Keratinocyte (primary cell): ENCODE measurements around the gene MXD3. TPM values are rescaled to one million over a fixed set of nuclear protein-coding genes. Genes with fewer than 3 reads are reported as not detected.

ENCODE experiments used
- DNase-seq: peaks from one replicate; pipeline ENCODE4 v3.0.0-alpha.2; 2011; ENCODE audit warnings: low read depth, missing footprints, low spot score
- FAIRE-seq: peaks from 2 replicates; lab custom pipeline; 2011; peaks lifted over from hg19 to GRCh38; lab: Jason Lieb, UNC
- H2AFZ ChIP-seq: 2 replicates; pipeline ENCODE4 v1.6.0; 2012; ENCODE audit warnings: low read length, control low read depth, inconsistent platforms; ENCODE audit not compliant: control insufficient read depth
- H3K27ac ChIP-seq: 2 replicates; pipeline ENCODE4 v1.5.1; 2011; ENCODE audit warnings: low read length; ENCODE audit not compliant: control insufficient read depth, insufficient read depth
- H3K27me3 ChIP-seq: 3 replicates; pipeline ENCODE4 v1.6.0; 2011; ENCODE audit warnings: low read length; ENCODE audit not compliant: control insufficient read depth, insufficient read depth; ENCODE audit errors: extremely low read depth
- H3K36me3 ChIP-seq, 2 experiments: 2 replicates in 1 of 2; 3 replicates in 1 of 2; pipeline ENCODE4 v1.5.1; 2011; ENCODE audit warnings: low read length in 2 of 2, mild to moderate bottlenecking in 1 of 2; ENCODE audit not compliant: control insufficient read depth in 2 of 2, insufficient read depth in 2 of 2; ENCODE audit errors: extremely low read depth in 1 of 2
- H3K4me1 ChIP-seq: 3 replicates; pipeline ENCODE4 v1.5.1; 2011; ENCODE audit warnings: low read length; ENCODE audit not compliant: control insufficient read depth, insufficient read depth; ENCODE audit errors: extremely low read depth
- H3K4me2 ChIP-seq: 3 replicates; pipeline ENCODE4 v1.6.0; 2011; ENCODE audit warnings: low read depth, low read length; ENCODE audit not compliant: control insufficient read depth, insufficient read depth; ENCODE audit errors: extremely low read depth
- H3K4me3 ChIP-seq, 3 experiments: fragments of 200-600 bp in 1 of 3; sonication (generic) in 1 of 3; 2 replicates in 2 of 3; 3 replicates in 1 of 3; pipeline ENCODE4 v1.5.1; 2011 to 2016; ENCODE audit warnings: low read length in 3 of 3, mild to moderate bottlenecking in 3 of 3, control low read depth in 2 of 3, inconsistent platforms in 1 of 3, low read depth in 1 of 3, mixed read lengths in 1 of 3, mixed run types in 1 of 3, moderate library complexity in 1 of 3; ENCODE audit not compliant: control insufficient read depth in 2 of 3, insufficient read depth in 2 of 3; ENCODE audit errors: extremely low read depth in 1 of 3
- H3K79me2 ChIP-seq: 2 replicates; pipeline ENCODE4 v1.6.0; 2012; ENCODE audit warnings: low read length; ENCODE audit not compliant: control insufficient read depth, insufficient read depth
- H3K9ac ChIP-seq: 3 replicates; pipeline ENCODE4 v1.6.0; 2011; ENCODE audit warnings: low read length; ENCODE audit not compliant: control insufficient read depth, insufficient read depth; ENCODE audit errors: extremely low read depth
- H3K9me1 ChIP-seq: 3 replicates; pipeline ENCODE4 v1.6.0; 2011; ENCODE audit warnings: low read length; ENCODE audit not compliant: control insufficient read depth, insufficient read depth; ENCODE audit errors: extremely low read depth
- H3K9me3 ChIP-seq: 2 replicates; pipeline ENCODE4 v1.5.1; 2012; ENCODE audit warnings: low read depth, low read length; ENCODE audit not compliant: control insufficient read depth
- H4K20me1 ChIP-seq: 3 replicates; pipeline ENCODE4 v1.6.0; 2011; ENCODE audit warnings: low read length; ENCODE audit not compliant: control insufficient read depth, insufficient read depth; ENCODE audit errors: extremely low read depth
- EZH2 ChIP-seq: IDR thresholded peaks from one replicate; pipeline ENCODE4 v1.6.1; 2012; ENCODE audit warnings: inconsistent platforms, mild to moderate bottlenecking, low read length, moderate library complexity
- dilution Hi-C: fragments of 300-500 bp; cut with MboI; formaldehyde crosslinking; loops from one replicate; pipeline ENCODE4 v1.7.0; 2020; ENCODE audit warnings: low sequenced_read_pairs; ENCODE audit not compliant: extremely low pct_ligation_motif_present
- polyA plus RNA-seq, 5 experiments: library from polyadenylated mRNA; depleted of rRNA in 3 of 5; stranded (reverse) in 3 of 5; stranded (forward) in 1 of 5; unstranded in 1 of 5; fragments of >200 nt; gene quantifications; 1 replicate in 1 of 5; 2 replicates in 3 of 5; 3 replicates in 1 of 5; pipeline versions ENCODE4 v1.2.1 to v1.2.3, GENCODE V29; 2011 to 2012; ENCODE audit warnings: missing spikeins in 2 of 5, low read depth in 1 of 5, low replicate concordance in 1 of 5
- TF ChIP-seq, protein P1 (sequence below), 3 experiments: IDR thresholded peaks in 1 of 3; conservative IDR thresholded peaks in 1 of 3; optimal IDR thresholded peaks in 1 of 3; 2 replicates in 2 of 3; 3 replicates in 1 of 3; pipeline versions ENCODE3 to v1.5.1; 2011; ENCODE audit warnings: low read length in 3 of 3, mild to moderate bottlenecking in 3 of 3, moderate library complexity in 2 of 3, control low read depth in 1 of 3, inconsistent platforms in 1 of 3; ENCODE audit not compliant: insufficient read depth in 2 of 3; ENCODE audit errors: extremely low read depth in 1 of 3

Gene MXD3
- polyA plus RNA-seq, 1 donor (not counting 4 experiments of a cell fraction or from before 2014, with no cell fraction given), result 0.97 TPM

DNA sequence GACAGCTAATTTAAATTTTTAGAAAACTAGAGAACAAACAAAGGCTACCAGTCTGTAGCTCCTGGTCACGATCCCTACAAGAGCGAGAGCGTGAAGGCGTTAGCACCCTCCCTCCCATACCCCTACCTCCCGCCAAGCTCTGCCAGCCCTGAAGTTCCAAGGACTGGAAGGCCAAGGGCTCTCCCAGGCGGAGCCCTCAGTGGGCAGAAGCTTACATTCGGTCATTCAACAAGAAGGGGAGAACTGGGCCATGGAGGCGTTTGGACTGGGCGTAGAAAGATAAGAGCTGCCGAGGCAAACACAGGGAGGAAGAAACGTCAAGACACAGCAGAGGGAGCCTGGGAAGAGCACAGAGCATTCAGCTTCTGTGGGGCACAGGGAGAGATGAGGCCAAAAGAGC, 3.0 kb downstream of the MXD3 start:
- peaks cover 19% of the 10 kb centered on the region for H3K79me2 ChIP-seq
- FAIRE-seq, result no peak
- no peak overlapping the region for H3K27ac ChIP-seq

DNA sequence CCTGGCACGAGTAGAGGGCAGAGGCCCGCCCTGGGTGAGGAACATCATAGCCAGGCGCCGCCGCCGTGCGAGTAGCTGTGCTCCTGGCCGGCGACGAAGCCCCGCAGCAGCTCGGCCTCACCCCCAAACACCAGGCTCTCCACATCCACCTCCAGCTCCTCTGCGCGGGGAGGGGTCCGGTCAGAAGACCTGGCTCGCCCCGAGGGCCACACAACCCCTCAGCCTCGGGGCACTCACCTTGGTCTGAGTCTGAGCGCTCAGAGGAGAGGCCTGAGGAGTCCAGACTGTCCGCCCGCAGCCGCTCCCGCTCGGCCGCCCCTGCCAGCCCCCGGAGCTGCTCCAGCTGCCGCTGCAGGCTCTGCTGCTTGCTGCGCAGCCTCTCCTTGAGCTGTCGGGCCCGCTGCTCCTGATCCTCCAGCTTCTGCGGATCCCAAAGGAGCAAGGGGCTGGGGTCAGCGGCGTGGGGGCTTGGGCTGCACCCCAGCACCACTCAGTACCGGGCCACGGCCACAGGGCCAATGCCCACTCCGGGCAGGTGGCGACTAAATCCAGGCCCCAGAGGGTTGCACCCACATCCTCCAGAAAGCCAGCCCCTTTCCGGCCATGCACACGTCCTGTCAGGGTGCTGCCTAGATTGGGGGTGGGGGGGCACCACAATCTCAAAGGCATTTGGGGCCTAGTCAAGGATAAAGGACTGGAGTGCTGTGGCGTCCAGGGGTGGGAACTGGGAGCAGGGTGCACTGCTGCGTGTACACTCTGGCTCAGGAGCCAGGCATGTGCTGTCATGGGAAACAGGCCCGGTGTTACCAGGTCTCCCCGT, 3.9 kb downstream of the MXD3 start:
- dilution Hi-C loops, result no loop called here
- Histone ChIP-seq H3K4me2 (no peak overlapping the region), H3K9ac (no peak overlapping the region), H3K4me1 (peaks cover 33% of the 10 kb centered on the region), H3K27ac (no peak overlapping the region), H3K4me3 (no peak overlapping the region), H3K79me2 (peaks cover 21% of the 10 kb centered on the region), H4K20me1 (peaks cover 3% of the 10 kb centered on the region), H3K9me3 (no peaks in the 10 kb centered on the region), H3K36me3 (peaks cover 5 to 21% of the 10 kb centered on the region in 2 experiments), H3K27me3 (no peaks in the 10 kb centered on the region), H2AFZ (no peak overlapping the region), H3K9me1 (no peaks in the 10 kb centered on the region)
- no peak for DNase-seq
- TF ChIP-seq EZH2, result no peak
- TF ChIP-seq, protein P1, sequence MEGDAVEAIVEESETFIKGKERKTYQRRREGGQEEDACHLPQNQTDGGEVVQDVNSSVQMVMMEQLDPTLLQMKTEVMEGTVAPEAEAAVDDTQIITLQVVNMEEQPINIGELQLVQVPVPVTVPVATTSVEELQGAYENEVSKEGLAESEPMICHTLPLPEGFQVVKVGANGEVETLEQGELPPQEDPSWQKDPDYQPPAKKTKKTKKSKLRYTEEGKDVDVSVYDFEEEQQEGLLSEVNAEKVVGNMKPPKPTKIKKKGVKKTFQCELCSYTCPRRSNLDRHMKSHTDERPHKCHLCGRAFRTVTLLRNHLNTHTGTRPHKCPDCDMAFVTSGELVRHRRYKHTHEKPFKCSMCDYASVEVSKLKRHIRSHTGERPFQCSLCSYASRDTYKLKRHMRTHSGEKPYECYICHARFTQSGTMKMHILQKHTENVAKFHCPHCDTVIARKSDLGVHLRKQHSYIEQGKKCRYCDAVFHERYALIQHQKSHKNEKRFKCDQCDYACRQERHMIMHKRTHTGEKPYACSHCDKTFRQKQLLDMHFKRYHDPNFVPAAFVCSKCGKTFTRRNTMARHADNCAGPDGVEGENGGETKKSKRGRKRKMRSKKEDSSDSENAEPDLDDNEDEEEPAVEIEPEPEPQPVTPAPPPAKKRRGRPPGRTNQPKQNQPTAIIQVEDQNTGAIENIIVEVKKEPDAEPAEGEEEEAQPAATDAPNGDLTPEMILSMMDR (optimal IDR thresholded peaks at IDR 0.05 in 1 of 3, IDR thresholded peaks at IDR 0.05 in 1 of 3, conservative IDR thresholded peaks at IDR 0.05 in 1 of 3; ENCODE audit: extremely low read depth in 1 of 3, insufficient read depth in 2 of 3, low read length in 3 of 3), result no peak
- no peak for FAIRE-seq

More for the DNA sequence above, 3.0 kb downstream of the MXD3 start:
- H2AFZ ChIP-seq, result no peak overlapping the region
- TF ChIP-seq EZH2, result no peak
- TF ChIP-seq, protein P1 (optimal IDR thresholded peaks at IDR 0.05 in 1 of 3, IDR thresholded peaks at IDR 0.05 in 1 of 3, conservative IDR thresholded peaks at IDR 0.05 in 1 of 3; ENCODE audit: extremely low read depth in 1 of 3, insufficient read depth in 2 of 3, low read length in 3 of 3), result no peak
- H3K9me1 ChIP-seq, result no peaks in the 10 kb centered on the region
- DNase-seq, result no peak
- peaks cover 5 to 21% of the 10 kb centered on the region in 2 experiments for H3K36me3 ChIP-seq
- no peaks in the 10 kb centered on the region for H3K27me3 ChIP-seq
- H3K4me1 ChIP-seq, result peaks cover 34% of the 10 kb centered on the region
- H3K9me3 ChIP-seq, result no peaks in the 10 kb centered on the region
- dilution Hi-C loops, result no loop called here
- H3K4me2 ChIP-seq, result no peak overlapping the region
- H4K20me1 ChIP-seq, result peaks cover 3% of the 10 kb centered on the region
- H3K9ac ChIP-seq, result no peak overlapping the region
- no peak overlapping the region for H3K4me3 ChIP-seq
